GM19463 (cell line): ENCODE measurements around the gene CBLB.

ENCODE experiments used
- ATAC-seq: cut with Tn5 transposase; IDR thresholded peaks from one replicate; pipeline ENCODE4 v1.9.1; 2021; ENCODE audit warnings: mild to moderate bottlenecking, moderate library complexity; ENCODE audit not compliant: unreplicated experiment

Gene CBLB

DNA sequence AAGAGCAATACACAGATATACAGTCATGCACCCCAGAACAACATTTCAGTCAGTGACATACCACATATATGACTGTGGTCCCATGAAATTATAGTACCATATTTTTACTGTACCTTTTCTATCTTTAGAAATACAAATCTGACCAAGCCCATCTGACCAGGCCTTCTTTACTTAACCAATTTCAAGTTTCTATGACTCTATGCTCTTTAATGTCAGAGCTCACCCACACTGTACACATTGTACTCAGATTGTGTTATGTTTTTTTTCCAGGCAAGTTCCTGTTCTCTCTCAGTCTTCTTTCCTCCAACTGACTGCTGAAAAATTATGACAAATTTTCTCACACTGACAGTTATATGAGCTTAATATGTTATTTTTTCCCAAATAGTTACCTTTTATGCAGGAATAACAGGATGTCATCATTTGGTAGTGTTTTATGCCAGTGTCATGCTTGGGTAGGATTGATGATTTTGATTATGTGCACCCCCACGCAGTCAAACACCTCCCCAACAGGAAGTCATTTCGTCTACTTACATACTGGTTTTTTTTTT, 8.0 kb upstream of the CBLB start:
- no peak for ATAC-seq

DNA sequence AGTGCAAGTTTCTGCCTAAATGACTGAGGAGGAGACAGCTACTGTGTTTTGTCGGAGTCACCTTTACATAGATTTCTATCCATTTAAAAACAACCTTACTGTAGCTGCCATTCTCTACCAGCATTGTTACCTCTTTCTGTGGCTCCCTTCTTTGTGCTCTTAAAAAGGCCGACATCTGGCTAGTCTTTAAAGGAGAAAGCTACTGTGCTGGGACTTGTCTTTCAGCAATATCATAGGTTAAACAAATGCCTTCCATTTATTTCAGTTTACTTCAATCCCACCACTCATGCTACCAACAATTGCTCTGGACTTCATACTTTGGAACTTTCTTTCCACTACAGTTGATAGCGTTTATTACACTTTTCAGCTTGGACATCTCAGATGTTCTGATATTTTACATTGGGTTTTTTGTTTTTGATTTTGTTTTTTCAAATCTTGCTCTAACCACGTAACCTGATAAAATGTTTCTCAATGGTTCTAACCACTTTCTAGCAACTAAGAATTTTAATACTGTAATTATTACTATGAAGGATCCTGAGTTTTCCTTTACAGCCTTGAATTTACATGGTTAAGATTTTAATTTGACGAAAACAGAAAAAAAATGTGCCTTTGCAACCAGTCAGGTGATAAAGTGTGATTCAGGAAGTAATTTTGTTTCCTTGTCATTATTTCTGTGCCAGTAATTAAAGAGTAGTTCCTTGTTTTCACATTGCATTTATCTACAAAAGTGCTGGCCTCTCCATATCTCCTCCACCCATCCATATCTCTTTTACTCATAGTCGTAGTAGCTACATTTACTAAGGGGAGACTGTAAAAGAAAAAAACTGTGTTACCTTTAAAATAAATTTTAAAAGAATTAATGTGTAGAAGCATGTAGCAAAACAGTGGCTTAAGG, 1.3 kb upstream of the CBLB start:
- no peak for ATAC-seq

DNA sequence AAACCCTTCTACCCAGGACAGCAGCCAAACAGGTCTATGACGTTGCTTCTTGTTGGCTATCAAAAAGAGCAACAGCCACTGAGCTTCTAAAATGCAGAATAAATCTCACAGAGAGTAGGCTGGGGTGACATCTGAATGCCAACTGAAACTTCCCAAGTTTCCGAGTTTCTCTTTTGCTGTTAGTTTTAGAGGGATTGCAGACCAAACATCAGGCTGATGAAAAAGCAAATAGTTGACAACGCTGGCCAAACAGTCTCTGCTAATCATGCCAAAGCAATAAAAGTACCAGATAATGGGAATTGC, 670 bp upstream of the CBLB start:
- ATAC-seq: no peak

DNA sequence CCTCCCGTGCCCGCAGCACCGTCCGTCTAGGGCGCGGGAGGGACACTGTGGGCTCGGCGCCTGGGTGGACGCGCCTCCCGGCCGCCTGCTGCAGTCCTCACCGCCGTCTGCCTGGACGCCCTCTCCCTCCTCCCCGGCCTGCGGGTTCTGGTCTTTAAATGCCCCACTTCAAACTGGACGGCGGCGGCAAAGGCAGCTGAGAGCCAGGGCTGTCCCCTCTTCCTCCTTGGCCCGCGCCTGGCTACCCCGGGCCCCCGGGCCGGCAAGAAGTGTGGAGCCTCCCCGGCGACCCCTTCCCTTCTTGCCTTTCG, 426 bp downstream of the CBLB start:
- ATAC-seq: no peak

DNA sequence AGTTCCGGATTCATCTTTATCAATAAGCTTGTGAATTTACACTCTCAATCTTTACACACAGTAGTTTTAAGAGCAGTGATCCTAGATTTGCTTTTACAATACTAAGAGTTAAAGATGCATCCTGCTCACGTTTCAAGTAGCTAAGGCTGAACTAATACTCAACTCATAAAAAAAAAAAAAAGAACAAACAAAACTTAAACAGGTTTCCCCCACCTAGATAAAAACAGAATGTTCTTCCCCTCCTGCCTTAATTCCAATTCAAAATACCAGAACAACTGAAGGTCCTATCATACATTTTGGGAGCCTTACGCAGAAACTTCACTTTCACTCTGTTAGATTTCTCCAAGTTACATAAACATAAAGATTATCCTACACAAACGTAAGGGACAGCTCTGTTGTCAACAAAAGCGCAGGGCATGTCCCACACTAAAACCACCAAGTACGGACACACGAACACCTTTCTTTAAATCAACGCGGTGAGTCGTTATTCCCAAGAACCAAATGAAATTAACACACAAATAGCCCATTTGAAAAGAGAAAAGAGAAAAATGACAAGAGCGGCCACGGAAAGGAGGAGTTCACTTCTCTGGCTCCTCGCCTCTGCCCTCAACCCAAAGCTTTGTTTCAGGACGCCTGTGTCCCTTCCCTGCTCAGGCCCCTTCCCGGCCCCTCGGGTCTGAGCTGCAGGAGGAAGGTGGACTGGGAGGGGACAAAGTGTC, 941 bp downstream of the CBLB start:
- no peak for ATAC-seq

DNA sequence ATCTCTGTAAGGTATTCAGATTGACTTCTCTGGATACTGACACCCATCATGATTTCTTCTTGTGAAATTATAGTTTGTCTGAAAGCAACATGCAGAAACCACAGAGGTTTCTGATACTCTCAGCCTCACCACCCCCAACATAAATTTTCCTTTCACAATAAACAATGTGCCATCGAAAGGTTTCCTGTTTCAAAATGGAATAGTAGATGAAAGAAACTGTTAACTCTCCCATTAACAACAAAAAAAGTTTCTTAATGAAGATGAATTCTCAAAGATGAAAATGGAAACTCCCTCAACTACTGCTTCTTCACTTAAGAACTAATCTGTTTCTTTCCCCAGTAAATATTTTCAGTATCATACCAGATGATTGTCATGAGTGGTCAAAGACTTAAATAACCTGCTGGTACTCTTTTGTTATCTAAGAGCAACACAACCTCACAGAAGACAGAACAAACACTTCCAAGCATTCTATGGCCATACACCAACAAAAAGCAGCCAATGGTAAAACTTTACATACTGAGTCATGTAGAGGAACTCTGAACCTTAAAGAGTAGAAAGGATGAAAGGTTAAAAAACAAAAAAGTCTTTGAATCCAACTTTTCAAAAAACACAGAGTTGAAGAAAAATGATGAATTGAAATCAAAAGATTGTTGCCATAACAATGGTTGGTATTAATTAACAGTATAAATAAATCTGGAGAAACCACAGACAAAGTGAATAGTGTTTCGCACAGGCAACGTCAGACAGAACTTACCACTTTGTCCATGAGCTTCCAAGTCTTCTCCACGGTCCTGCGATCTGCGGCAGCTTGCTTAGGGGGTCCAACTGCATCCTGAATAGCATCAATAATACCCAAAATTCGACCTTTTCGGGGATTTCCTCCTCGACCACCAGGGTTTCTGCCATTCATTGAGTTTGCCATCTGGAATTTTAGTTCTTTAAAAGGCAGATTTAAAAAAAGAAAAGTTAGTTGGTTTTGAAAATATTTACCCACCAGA, 1.9 kb downstream of the CBLB start:
- ATAC-seq: peak; percentile 20

DNA sequence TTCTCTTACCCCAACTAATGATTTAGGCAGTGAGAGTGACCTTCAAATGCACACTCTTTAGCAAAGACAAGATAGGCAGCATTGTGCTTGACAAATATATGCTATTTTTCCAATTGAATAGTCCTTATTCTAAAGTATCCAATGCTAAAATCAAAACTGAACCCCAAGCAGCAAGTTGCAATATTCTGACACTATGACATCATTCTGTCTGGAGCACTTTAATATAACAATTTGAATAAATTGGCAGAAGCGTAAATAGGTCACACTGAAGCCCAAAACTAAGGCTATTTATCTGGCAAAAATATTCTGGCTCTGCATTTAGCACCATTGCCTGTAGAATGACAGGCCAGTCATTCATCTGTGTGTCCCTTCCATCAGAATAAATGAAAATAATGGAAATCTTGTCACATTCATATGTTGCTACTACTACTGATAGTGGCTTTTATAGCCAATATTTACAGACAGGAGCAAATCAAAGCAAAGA, 2.9 kb downstream of the CBLB start:
- ATAC-seq: no peak

DNA sequence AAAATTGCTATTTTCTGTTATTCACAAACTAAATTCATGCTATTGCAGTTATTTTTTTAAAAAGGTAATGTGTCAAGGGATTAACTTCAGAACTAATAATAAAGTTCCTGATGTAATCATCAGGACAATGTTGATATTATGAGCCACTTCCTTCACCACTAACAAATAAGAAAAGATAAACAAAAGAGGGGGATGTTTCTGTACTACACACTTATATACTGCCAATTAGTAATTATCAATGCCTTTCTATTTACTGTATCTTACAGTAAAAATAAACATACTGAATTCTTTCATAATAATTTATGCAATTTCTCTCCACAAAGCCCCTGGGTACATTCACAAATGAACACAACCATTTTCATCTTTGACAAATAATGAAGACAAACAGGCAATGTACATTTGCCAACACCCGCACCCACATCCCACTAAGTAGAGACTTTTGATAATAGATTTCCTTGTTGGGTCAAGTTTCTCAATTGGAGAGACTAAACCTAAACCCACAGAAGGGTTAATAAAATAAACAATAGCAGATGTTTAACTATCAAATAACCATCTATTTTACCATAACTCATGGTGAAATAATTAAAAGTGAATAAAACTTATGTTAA, 3.7 kb downstream of the CBLB start:
- ATAC-seq: no peak

DNA sequence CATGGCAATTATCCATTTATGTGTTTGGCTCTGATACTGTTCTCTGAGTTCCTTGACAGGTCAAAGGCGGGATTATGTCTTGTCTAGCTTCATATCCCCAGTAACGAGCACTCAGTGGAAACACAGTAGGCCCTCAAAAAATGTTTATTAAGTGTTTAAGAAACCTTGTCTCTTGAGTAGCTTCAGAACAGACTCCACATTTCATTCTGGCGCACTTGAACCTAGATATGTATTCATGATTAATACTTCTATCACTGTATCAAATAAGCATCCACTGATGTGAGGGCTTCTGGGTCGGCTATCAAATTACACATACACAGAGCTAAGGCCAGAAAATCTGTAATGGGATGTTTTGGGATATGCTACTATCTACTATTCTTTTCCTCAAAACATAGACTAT, 4.6 kb downstream of the CBLB start:
- ATAC-seq: no peak

DNA sequence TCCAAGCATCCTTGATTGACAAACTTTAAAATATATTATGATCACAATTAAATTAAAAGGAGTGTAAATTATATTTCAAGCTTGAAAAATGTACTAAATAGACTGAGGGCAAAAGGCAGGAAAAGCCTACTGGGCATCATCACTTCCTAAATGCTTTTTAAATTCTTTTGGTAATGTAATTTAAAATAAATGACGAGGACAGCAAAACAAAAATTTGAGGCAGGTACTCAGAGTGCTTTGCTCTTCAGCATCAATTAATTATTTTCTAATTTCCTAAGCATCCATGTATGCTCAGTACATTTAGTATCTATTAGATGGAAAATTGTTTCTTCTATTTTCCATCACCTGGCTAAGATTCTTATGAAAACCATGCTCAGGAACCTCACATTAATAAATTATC, 5.2 kb downstream of the CBLB start:
- ATAC-seq: no peak

DNA sequence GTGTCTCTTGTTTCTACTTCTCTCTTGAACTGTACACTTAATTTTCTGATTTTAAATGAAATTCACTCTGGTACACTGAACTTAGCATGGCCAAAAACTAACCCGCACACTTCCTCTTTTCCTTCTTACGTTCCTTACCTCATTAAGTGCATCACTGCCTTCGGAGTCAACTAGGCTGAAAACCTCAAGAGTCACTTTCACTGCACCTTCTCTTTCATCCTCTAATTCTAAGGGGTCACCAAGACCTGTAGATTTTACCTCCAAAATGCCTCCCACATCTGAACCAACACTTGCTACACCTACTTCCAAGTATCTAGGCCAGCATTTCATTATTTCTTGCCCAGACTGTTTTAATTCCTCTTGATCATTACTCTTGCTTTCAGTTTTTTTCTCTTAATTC, 6.6 kb downstream of the CBLB start:
- ATAC-seq: peak; percentile 58

DNA sequence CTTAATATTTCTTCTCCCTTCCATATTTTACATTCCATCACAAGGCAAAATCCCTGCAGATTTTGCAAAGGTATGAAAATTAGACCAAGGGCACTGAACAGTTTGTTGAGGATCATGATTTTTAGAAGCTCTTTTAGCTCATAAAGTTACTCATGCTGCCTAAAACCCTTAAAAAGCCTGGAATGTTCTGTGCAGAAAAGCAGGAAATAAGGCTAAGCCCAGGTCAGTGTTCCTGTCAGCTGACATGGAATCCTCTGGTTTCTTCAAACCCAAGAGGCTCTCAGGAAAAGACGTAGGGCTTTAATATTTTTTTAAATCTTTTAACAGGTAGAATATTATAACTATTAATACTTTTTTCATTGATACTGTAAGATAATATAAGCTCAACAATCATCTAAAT, 8.2 kb downstream of the CBLB start:
- no peak for ATAC-seq

DNA sequence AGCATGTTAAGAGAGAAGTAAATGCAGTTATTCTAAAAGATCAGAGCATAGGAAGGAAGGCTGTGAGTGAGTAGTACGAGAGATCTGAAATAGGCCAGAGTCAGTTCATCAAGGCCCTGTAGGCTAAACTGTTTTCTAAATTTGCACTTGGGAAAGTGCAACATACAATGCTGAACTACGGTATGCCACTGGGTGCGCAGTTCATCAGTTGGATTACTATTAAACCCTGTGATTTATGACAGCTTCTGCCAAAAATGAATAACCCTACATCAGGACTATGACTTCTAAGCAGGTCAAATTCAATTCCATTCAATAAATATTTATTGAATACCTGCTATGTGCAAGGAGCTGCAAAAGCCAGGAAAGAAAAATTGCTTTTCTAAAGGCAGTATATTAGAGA, 10.8 kb downstream of the CBLB start:
- no peak for ATAC-seq

DNA sequence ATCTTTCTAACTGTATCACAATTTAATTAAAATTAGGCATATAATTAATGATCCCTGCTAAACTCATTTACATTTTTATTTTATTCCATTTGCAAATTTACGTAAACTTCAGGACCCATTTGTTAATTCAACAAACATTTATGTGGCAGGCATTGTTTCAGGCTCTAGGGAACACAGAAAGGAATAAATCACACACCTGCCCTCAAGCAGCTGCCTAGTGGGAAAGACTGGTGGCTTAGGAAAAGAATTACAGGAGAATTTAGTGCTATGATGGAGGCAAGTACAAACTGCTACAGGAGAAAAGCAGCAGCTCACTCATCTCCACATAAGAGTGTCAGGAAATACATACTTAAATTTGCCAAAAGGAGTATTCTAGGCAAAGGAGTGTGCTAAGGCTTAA, 11.2 kb downstream of the CBLB start:
- no peak for ATAC-seq

DNA sequence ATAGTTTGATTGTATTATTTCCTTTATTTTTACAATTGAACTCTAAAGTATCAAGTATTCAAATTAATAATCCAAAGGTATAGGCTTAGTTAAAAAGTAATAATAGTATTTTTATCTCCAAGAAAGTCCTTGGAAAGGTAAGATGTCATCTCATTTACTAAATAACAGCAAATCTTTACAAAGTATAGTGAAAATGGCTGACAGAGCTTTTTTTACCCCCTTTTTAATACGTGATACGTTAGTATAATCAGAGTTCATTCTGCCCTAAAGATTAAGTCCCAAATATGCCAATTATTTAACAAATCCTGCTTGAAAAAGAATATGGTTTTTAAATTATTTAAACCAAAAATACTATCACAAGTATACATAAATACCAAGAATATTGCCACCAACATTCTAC, 12.2 kb downstream of the CBLB start:
- ATAC-seq: no peak

DNA sequence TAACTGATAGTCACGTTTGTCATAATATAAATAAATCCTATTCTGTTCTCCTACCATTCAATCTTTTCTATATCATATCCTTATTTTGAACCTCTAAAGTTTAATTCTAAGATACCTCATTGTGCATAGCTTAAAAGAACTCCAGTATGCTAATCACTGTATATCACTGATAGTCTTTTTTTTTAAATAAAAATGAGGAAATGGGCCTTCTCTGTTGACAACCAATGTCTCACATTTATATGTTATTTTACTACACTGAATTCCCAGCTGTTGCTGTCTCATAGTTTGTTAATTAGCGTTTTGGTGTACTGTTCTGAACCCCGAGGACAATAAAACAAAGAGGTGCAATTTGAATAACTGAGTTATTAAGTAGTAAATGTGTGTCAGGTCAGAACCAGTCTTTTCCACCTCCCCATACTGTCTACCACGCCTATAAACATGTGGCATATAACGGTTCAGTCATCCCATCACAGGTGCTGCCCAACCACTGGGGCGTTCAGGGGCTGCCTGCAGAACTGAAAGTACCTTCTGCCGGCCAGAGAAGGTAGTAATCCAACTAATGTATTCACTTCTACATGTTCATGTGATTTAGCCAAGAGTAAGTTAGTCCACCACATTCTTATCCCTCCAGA, 14.9 kb downstream of the CBLB start:
- ATAC-seq: peak; percentile 98

DNA sequence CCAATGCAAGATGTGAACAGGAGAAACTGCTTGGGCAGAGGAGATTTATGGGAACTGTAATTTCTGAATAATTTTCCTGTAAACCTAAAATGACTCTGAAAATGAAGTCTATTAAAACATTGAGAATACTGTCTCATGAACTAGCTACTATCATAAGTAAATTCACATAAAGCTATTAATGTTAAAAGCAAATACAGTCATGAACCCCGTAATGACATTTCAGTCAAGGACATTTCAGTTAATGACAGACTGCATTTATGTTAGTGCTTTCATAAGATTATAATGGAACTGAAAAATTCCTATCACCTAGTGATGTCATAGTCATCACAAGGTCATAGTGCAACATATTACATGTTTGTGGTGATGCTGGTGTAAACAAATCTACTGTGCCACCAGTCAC, 17.2 kb downstream of the CBLB start:
- no peak for ATAC-seq

DNA sequence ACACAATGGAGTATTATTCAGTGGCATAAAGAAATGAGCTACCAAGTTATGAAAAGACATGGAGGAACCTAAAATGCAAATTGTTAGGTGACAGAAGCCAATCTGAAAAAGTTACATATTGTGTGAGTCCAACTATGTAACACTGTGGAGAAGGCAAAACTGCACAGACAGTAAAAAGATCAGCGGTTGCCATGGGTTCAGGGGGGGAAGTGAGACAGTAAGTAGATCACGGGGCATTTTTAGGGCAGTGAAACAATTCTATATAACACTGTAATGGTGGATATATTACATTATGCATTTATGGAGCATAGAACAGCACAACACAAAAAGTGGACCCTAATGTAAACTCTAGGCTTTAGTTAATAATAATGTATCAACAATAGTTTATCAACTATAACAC, 17.6 kb downstream of the CBLB start:
- no peak for ATAC-seq

DNA sequence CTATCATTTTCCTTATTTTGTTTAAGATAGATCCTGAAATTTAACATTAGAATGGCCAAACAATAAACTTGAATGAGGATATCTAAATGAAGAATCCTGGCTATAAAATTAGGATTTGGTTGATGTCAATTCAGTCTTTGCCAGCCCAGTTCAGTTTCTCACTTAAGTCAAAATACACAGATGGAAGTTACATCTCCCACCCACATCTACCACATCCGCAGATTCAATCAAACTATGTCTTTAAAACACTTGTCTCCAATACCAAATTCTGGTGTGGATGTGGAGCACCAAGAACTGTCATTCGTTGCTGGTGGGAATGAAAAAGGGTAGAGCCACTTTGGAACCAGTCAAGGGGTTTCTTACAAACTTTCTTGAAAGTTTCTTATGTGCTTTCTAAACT, 18.2 kb downstream of the CBLB start:
- ATAC-seq: no peak

DNA sequence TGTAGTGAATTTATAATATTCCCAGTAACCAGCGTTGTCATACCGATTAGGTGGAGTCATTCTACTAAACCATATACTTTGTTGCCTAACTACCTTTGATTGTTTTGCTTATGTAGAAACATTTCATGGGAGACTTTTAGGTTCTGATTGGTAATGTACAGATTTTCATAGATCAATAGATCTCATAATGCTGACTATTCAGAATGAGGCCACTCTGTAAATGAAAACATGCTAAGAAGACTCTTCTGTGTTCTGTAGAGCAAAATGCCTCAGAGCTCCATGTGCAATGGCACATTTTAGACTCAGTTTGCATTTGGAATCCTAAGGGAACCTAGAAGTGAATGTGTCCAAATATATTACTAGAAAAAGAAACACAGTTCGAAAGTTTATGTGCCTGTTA, 20.0 kb downstream of the CBLB start:
- ATAC-seq: no peak
